ENCODE results near the gene DLG5.

DNA sequence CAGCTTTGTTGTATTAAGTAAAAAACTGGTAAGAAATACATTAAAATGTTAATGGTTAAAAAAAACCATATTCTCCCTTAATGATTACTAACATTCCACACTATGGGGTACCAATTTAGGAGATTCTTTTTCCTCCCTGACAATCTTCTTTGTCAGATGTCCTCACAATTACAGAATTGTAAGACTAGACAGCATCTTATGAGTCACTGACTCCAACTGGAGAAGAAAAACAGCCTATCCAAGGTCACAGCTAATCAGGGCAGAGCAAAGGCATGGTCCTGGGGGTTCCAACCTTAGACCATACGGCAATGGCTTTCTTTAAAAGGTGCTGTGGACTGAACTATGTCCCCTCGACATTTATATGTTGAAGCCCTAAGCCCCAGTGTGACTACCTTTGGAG is 127.6 kb downstream of the DLG5 start:
- TF ChIP-seq, protein P1, sequence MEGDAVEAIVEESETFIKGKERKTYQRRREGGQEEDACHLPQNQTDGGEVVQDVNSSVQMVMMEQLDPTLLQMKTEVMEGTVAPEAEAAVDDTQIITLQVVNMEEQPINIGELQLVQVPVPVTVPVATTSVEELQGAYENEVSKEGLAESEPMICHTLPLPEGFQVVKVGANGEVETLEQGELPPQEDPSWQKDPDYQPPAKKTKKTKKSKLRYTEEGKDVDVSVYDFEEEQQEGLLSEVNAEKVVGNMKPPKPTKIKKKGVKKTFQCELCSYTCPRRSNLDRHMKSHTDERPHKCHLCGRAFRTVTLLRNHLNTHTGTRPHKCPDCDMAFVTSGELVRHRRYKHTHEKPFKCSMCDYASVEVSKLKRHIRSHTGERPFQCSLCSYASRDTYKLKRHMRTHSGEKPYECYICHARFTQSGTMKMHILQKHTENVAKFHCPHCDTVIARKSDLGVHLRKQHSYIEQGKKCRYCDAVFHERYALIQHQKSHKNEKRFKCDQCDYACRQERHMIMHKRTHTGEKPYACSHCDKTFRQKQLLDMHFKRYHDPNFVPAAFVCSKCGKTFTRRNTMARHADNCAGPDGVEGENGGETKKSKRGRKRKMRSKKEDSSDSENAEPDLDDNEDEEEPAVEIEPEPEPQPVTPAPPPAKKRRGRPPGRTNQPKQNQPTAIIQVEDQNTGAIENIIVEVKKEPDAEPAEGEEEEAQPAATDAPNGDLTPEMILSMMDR (IDR thresholded peaks at IDR 0.05), result no peak
- TF ChIP-seq POLR2A (IDR thresholded peaks at IDR 0.05), result no peak
